HEK293T (cell line): Measurements from ENCODE around the gene WDR36.

Experiments used
- CTCF ChIA-PET: fragments of 350-600 bp; formaldehyde crosslinking; extraction: SDS; loops from one replicate; lab custom pipeline; 2021; ENCODE audit warnings: antibody characterized with exemption, inconsistent platforms; lab: Yijun Ruan, JAX
- POLR2A ChIA-PET: fragments of 350-600 bp; formaldehyde crosslinking; extraction: SDS; loops from one replicate; lab custom pipeline; 2020; ENCODE audit warnings: antibody characterized with exemption, inconsistent platforms; lab: Yijun Ruan, JAX
- DNase-seq: peaks from one replicate; pipeline ENCODE4 v3.0.0; 2012; ENCODE audit warnings: mixed read lengths; ENCODE audit errors: extremely low spot score
- ARNT ChIP-seq: fragments of 450-650 bp; IDR thresholded peaks from 2 replicates; pipeline ENCODE4 v1.6.1; 2017; ENCODE audit warnings: mild to moderate bottlenecking
- BHLHE40 ChIP-seq: fragments of 450-650 bp; IDR thresholded peaks from 2 replicates; pipeline ENCODE4 v1.6.1; 2016; ENCODE audit warnings: mild to moderate bottlenecking, moderate library complexity, borderline replicate concordance
- CTBP1 ChIP-seq: fragments of 450-650 bp; IDR thresholded peaks from 2 replicates; pipeline ENCODE4 v1.6.1; 2016; ENCODE audit warnings: borderline replicate concordance
- ELF4 ChIP-seq: fragments of 450-650 bp; IDR thresholded peaks from 2 replicates; pipeline ENCODE4 v1.6.1; 2017; ENCODE audit warnings: antibody characterized with exemption
- FOXA1 ChIP-seq: fragments of 450-650 bp; IDR thresholded peaks from 2 replicates; pipeline ENCODE4 v1.6.1; 2016; ENCODE audit warnings: mild to moderate bottlenecking
- FOXK2 ChIP-seq: fragments of 450-650 bp; IDR thresholded peaks from 2 replicates; pipeline ENCODE4 v1.6.1; 2016; ENCODE audit warnings: mild to moderate bottlenecking
- FOXM1 ChIP-seq: fragments of 450-650 bp; IDR thresholded peaks from 2 replicates; pipeline ENCODE4 v1.6.1; 2017; ENCODE audit warnings: mild to moderate bottlenecking, borderline replicate concordance
- HDGF ChIP-seq: fragments of 450-650 bp; IDR thresholded peaks from 2 replicates; pipeline ENCODE4 v1.6.1; 2017; ENCODE audit warnings: antibody characterized with exemption, borderline replicate concordance
- L3MBTL2 ChIP-seq: fragments of 450-650 bp; conservative IDR thresholded peaks from 2 replicates; pipeline ENCODE4 v1.6.1; 2016; ENCODE audit warnings: mild to moderate bottlenecking
- LEF1 ChIP-seq: fragments of 450-650 bp; IDR thresholded peaks from 2 replicates; pipeline ENCODE4 v1.6.1; 2017; ENCODE audit warnings: mild to moderate bottlenecking, borderline replicate concordance
- NFRKB ChIP-seq: fragments of 450-650 bp; IDR thresholded peaks from 2 replicates; pipeline ENCODE4 v1.6.1; 2016; ENCODE audit warnings: mild to moderate bottlenecking, moderate library complexity
- SP1 ChIP-seq: fragments of 450-650 bp; IDR thresholded peaks from 2 replicates; pipeline ENCODE4 v1.6.1; 2017
- SUZ12 ChIP-seq: fragments of 450-650 bp; IDR thresholded peaks from 2 replicates; pipeline ENCODE4 v1.6.1; 2016; ENCODE audit warnings: mild to moderate bottlenecking
- TARDBP ChIP-seq: fragments of 450-650 bp; IDR thresholded peaks from 2 replicates; pipeline ENCODE4 v1.6.1; 2016
- ZNF384 ChIP-seq: fragments of 450-650 bp; IDR thresholded peaks from 2 replicates; pipeline ENCODE4 v1.6.1; 2016
- TF ChIP-seq, protein P1 (sequence below): fragments of 450-650 bp; IDR thresholded peaks from 2 replicates; pipeline ENCODE4 v1.6.1; 2016

Gene WDR36

DNA sequence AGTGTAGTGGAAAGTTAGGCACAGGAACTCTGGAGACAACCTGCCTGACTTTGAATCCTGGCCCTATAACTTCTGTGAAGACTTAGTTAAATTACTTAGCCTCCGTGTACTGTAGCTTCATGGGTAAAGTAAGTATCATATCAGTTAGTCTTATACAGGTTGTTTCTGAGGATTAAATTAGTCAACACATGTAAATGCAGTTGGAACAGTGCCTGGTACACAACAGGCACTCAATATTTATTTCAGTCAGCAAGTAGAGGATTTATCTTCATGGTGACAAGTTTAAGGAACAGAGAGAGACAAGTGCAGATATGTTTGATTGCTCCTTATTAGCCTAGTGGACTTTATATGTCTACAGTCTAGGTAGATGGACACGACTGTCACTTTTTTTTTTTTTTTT is 17.9 kb upstream of the WDR36 start:
- DNase-seq: no peak
- ChIA-PET CTCF (no interaction called here), POLR2A (no interaction called here)
- TF ChIP-seq HDGF (no peak), ZNF384 (no peak), CTBP1 (no peak), ELF4 (no peak), ARNT (no peak), NFRKB (no peak), BHLHE40 (no peak), LEF1 (no peak), SP1 (no peak), FOXM1 (no peak), FOXK2 (no peak), FOXA1 (no peak), TARDBP (no peak), SUZ12 (no peak), L3MBTL2 (no peak)
- TF ChIP-seq, protein P1, sequence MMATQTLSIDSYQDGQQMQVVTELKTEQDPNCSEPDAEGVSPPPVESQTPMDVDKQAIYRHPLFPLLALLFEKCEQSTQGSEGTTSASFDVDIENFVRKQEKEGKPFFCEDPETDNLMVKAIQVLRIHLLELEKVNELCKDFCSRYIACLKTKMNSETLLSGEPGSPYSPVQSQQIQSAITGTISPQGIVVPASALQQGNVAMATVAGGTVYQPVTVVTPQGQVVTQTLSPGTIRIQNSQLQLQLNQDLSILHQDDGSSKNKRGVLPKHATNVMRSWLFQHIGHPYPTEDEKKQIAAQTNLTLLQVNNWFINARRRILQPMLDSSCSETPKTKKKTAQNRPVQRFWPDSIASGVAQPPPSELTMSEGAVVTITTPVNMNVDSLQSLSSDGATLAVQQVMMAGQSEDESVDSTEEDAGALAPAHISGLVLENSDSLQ: no peak

GRCh38 chr5:111075520-111075919 is 16.6 kb upstream of the WDR36 start:
- ChIA-PET POLR2A (no interaction called here), CTCF (no interaction called here)
- TF ChIP-seq FOXK2 (no peak), TARDBP (no peak), L3MBTL2 (no peak), ZNF384 (no peak), ELF4 (no peak), NFRKB (no peak), FOXM1 (no peak), LEF1 (no peak), ARNT (no peak), HDGF (no peak), BHLHE40 (no peak), CTBP1 (no peak), SUZ12 (no peak), FOXA1 (no peak), SP1 (no peak)
- TF ChIP-seq, protein P1: no peak
- DNase-seq: no peak

GRCh38 chr5:111076091-111076490 is 16.1 kb upstream of the WDR36 start:
- ChIA-PET POLR2A (no interaction called here), CTCF (no interaction called here)
- no peak for TF ChIP-seq FOXA1
- no peak for TF ChIP-seq ARNT
- TF ChIP-seq CTBP1: no peak
- TF ChIP-seq TARDBP: no peak
- no peak for TF ChIP-seq FOXK2
- no peak for TF ChIP-seq SUZ12
- no peak for TF ChIP-seq SP1
- no peak for TF ChIP-seq L3MBTL2
- TF ChIP-seq HDGF: no peak
- TF ChIP-seq, protein P1: no peak
- no peak for TF ChIP-seq LEF1
- no peak for TF ChIP-seq FOXM1
- no peak for DNase-seq

DNA sequence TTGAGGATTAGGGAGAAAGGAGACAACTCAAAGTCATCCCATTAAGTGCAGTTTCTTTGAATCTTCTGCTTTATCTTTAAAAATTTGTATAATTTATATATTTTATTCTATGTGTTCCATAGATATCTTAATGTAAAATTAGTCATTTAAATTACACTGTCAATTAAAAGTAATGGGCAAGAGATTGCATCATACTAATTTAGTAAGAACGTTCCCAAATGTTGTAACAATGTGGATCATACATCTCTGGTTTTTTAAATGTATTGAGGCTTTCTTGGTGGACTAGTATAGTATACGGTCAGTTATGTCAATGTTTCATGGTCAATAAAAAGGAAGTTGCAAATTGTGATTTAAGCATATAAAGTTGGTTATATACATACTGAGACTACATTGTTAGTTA is 14.5 kb upstream of the WDR36 start:
- ChIA-PET CTCF (no interaction called here), POLR2A (no interaction called here)
- DNase-seq: no peak

GRCh38 chr5:111079846-111080245 is 12.3 kb upstream of the WDR36 start:
- ChIA-PET POLR2A (interaction anchor here (2.4 kb wide), 1 partner anchor 12 kb away, joined by 9 read pairs; the partner anchor contains the start of gene WDR36), CTCF (no interaction called here)
- TF ChIP-seq NFRKB: no peak
- TF ChIP-seq BHLHE40: no peak
- TF ChIP-seq L3MBTL2: no peak
- TF ChIP-seq ZNF384: no peak
- TF ChIP-seq HDGF: no peak
- no peak for TF ChIP-seq SUZ12
- TF ChIP-seq, protein P1: no peak
- TF ChIP-seq ELF4: no peak
- no peak for TF ChIP-seq FOXA1
- no peak for TF ChIP-seq FOXM1
- no peak for TF ChIP-seq TARDBP
- DNase-seq: no peak

More for the DNA sequence above, 14.5 kb upstream of the WDR36 start:
- no peak for TF ChIP-seq FOXM1
- TF ChIP-seq SUZ12: no peak
- TF ChIP-seq FOXK2: no peak
- no peak for TF ChIP-seq ZNF384
- no peak for TF ChIP-seq FOXA1
- TF ChIP-seq CTBP1: no peak
- no peak for TF ChIP-seq BHLHE40
- TF ChIP-seq LEF1: no peak
- TF ChIP-seq, protein P1: no peak
- TF ChIP-seq ARNT: no peak
- TF ChIP-seq L3MBTL2: no peak
- TF ChIP-seq NFRKB: no peak
- no peak for TF ChIP-seq SP1
- no peak for TF ChIP-seq ELF4
- no peak for TF ChIP-seq HDGF
- TF ChIP-seq TARDBP: no peak
